ENCODE measurements around the gene RTN3.

RTN3 gene

GRCh38 chr11:63802637-63803414, 121.5 kb downstream of the RTN3 start:
- no peak for TF ChIP-seq CTCF (IDR thresholded peaks at IDR 0.05; ENCODE audit: insufficient read depth, low read depth, low read length, missing control alignments)
- H3K4me3 ChIP-seq (ENCODE audit: low read length): no peak overlapping the region
- DNase-seq (ENCODE audit: low read depth): peak; percentile 90

GRCh38 chr11:63804259-63804658, 123.0 kb downstream of the RTN3 start:
- TF ChIP-seq CTCF (IDR thresholded peaks at IDR 0.05; ENCODE audit: insufficient read depth, low read depth, low read length, missing control alignments): no peak
- DNase-seq (ENCODE audit: low read depth): peak; percentile 95
- no peak overlapping the region for H3K4me3 ChIP-seq (ENCODE audit: low read length)

GRCh38 chr11:63805844-63806415, 124.6 kb downstream of the RTN3 start:
- DNase-seq (ENCODE audit: low read depth): no peak
- no peak overlapping the region for H3K4me3 ChIP-seq (ENCODE audit: low read length)
- TF ChIP-seq CTCF (IDR thresholded peaks at IDR 0.05; ENCODE audit: insufficient read depth, low read depth, low read length, missing control alignments): no peak

Data from epithelial cell of esophagus (primary cell).